NCI-H748 treated with DMSO at 0.1 percent for 48 hours (cell line): ENCODE data around the gene CBX6.
A peak's percentile ranks its signal among the peaks of the same experiment; 100 is the strongest.

ENCODE experiments used
- DNase-seq: peaks from one replicate; lab custom pipeline; 2025; lab: John Stamatoyannopoulos, UW

The CBX6 gene

DNA sequence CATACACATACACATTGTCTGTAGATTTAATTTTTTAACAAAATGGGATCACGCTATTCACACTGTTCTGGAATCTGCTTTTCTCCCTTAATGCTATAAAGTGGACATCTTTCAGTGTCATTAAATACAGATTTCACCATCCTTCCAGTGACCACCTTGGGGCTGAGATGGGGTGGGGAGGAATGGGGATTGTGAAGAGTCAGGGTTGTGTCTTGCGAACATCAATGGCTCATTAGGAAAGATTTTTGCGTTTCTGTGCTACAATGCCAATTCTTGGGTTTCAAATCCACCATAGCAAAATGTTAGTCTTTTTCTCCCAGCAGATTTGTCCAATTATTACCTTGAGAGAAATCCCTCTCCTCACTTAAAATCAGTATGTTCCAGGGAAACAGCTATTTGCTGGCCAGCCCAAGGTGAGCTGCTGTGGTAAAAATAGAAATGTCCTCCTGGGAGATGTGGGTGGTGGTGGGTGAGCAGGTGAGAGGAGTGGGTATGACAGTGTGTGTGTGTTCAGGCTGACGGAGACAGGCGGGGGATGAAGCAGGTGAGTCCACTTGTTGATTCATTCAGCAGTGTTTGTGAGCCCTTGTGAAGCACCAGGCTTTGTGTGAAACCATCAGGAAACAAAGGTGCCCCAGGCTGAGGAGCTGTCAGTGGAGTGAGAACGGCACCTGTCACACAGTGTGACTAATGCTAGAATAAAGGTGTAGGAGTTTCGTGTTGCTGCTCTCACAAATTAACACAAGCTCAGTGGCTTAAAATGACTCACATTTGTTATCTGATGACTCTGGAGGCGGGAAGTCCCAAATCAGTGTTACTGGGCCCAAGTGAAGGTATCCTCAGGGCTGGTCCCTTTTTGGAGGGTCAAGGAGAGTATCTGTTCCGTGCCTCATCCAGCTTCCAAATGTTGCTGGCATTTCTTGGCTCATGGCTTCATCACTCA, 1.7 kb upstream of the CBX6 start:
- DNase-seq = peak; percentile 55

DNA sequence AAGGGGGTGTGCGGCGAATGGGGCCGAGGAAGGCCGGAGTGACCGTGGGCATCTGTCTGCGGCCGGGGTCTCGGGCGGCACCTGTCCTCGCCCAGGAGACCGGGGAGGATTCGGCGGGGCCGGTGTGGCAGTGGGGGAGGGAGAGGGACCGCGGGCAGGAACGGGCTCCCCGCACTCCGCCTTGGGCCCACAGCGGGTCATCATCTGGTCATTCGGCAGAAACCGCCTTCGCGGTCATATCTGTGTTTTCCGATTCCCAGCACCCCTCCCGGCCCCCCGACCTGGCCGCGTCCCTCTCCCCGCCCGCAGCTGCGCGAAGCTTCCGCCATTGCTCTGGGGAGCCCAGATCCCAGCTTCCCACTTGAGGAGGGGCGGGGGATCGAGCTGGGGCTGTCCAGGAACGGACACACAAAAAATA, 824 bp upstream of the CBX6 start:
- DNase-seq = no peak

DNA sequence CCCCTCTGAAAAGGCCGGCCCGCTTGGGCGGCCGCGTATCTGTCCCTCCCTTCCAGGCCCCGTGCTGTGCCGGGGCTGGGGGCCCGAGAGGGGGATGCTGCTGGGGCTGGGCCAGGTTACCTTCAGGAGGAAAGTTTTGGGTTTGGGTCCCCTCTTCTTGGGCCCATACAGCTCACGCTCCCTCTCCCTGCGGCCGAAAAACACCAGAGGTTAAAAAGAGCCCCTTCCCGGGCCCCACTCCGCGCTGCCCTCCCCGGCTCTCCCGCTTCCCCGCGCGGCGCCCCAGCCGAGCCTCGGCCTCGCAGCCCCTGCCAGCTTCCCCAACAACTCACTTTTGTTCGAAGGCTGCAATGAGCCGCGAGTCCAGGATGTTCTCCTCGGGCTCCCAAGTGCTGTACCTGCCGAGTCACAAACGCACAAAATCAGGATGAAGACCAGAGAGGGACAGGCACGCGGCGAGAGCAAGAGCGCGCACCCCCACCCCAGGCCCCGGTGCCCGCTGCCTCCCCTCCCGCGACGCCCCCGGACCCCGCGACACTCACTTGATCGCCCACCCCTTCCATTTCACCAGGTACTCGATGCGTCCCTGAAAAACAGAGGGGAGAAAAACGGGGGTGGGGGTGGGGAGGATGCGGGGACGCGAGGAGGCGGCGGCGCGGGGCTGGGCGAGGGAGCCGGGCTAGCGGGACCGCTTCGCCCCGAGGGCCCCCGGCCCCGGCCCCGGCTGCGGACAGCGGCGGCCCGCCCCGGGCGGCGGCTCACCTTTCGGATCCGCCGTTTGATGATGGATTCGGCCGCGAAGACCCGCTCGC, 450 bp downstream of the CBX6 start:
- no peak for DNase-seq

DNA sequence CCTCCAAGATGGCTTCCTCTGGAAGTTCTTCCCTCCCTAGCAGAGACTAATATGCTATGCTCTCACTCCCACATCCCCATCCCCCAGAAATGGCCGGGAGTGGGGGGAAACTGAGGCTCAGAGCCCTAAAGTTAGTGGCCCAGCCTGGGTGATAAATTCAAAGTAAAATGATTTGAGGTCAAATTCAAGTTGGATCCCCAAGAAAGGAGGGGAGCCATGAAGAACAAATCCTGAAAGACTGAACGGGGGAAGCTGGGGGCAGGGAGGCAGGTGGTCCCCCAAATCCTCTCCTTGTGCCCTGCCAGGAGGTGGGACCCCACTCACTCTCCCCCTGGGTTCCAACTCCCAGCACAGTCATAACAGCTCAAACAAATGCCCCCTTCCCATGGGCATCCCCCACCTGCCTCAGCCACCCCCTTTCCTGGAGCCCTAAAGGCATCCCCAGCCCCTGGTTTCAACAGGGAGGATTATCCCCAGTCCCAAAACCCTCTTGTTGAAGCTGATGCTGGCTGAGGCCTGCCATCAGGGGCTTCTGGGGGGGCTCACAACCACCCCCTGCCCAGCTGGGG, 1.1 kb downstream of the CBX6 start:
- DNase-seq = no peak

DNA sequence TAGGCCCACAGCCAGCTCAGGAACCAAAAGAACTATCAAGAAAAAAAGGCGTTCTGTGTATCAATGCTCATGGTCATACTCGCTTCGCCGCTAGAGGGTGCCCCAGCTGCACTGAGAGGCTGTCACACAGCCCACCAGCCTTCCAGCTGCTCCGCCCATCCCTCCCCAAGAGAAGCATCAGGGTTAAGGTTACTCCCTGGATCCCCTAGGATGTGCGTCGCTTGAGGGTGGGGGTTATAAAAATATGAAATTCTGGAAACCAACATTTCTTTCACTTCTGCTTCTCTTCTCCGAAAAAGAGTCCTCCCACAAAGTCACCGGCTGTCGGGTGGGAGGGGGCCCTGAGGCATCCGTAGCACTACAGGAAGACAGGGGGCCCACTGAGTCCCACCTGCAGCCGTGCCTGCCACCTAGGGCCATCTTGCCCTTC, 1.7 kb downstream of the CBX6 start:
- peak; percentile 55 for DNase-seq

GRCh38 chr22:38869663-38870062, 2.4 kb downstream of the CBX6 start:
- no peak for DNase-seq

DNA sequence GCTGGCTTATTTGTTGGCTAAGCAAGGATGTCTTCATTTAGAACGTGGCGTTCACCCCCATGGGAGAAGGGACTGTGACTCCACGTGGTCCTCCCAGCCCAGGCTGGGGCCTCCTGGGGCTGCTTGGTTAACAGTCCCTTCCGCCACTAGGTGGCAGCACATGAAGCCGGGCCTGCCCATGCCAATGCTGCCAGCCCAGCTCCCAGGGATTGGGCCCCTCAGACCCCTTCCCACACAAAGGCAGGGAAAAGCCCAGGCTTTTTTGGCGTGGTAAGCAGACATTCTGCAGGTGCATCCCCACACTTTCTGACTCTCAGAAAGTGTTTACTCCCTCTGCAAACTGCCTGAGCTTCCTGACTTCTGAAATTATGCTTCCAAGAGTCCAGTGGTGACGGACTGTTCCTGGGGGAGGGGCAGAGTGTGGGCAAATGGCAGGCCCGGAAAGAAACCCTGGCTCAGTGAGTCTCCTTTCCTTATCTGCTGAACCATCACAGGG, 3.1 kb downstream of the CBX6 start:
- DNase-seq = peak; percentile 16

DNA sequence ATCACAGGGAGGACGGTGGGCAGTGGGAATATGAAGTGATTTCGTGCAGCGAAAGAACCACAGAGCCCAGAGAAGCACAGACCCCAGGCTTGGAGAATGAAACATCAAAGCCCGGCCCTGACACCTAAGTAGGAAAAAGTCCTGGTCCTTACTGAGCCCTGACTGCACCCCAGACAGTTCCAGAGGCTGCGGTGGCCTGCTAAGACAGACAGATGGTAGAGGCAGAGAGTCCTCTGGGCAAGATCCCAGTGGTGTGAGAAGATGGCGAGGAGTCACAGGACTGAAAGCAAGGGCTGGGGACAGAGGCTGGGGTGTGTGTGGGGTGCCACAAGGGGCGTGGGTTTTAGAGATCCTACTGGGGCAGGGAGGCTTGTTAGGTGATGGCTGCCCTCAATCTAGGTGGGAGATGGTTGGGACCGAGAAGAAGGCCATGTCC, 3.7 kb downstream of the CBX6 start:
- no peak for DNase-seq

DNA sequence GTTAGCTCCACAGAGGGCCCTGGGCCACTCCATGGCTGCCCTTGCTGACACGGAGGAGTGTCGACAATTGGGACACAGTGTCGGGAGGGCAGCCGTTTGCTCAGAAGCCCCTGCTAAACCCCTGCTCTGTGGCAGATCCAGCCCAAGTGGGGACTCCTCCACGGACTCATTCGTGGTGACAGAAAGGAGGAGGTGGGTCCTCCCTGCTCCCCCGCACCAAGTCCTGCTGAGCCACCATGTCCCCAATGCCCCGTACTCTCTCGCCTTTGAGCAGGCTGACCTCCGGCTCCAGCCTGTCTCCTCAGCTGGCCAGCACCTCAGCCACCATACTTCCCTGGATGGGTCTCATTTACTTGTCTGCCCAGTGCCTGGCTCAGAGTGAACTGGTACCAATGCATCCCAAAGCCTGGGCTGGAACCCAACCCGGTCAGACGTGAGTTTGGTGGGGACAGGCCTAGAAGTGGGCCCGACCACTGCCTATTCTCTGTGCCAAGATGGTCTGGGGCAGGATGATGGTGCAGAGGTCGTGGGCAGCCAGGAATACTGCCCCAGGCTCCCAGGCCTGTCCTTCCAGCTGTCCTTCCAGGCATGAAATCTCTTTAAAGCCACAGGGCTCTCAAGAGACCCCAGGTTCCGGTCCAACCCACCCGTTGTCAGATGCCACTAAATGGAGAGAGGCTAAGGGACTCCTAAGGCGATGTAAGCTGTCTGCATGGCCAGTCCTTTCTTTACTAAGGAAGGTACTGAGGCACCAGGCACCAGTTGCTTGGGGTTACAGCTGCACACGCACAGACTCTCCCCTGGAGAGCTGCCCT, 4.3 kb downstream of the CBX6 start:
- no peak for DNase-seq

DNA sequence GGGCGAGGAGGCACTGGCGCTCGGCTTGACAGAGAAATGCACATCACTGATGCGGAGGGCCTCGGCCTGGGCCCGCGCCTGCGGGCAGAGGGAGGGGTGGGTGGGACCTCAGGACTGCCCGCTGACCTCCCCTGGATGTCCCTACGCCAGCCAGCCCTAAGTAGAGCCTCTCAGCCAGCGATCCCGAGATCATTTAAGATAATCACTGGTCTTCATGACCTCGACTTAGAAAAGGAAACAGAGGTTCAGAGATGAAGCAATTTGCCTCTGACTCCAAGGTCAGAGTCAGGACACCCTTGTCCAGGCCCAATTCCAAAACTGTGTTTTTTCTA, 4.9 kb downstream of the CBX6 start:
- DNase-seq = no peak

- DNase-seq = no peak
These were observed 5.5 kb downstream of the CBX6 start for GRCh38 chr22:38866399-38867123.

- no peak for DNase-seq
These were observed 6.0 kb downstream of the CBX6 start for GRCh38 chr22:38866024-38866398.

GRCh38 chr22:38865201-38866023, 6.6 kb downstream of the CBX6 start:
- DNase-seq = no peak

GRCh38 chr22:38864361-38865191, 7.4 kb downstream of the CBX6 start:
- DNase-seq = no peak

GRCh38 chr22:38863531-38864131, 8.4 kb downstream of the CBX6 start:
- DNase-seq = no peak

- DNase-seq = no peak
These were observed 9.4 kb downstream of the CBX6 start for GRCh38 chr22:38862375-38863329.

DNA sequence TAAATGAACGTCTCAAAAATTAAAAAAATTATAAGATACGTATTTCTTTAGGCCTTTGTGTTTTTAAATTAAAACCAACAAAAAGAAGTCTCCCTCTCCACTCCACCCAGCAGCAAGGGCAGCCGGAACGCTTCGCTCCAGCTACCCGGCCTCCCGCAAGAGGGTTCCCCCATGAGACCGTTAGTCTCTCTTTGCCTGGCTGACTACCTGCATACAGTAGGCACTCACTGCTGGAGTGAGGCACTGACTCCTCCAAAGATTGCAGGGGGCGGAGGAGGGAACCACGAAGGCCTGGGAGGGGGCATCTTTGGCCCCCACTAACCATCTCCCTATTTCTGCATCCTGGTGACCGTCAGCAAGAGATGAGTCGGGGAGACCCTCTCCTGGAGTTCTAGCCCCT, 10.1 kb downstream of the CBX6 start:
- no peak for DNase-seq
